ENCODE measurements around the gene POLA1.

The POLA1 gene

DNA sequence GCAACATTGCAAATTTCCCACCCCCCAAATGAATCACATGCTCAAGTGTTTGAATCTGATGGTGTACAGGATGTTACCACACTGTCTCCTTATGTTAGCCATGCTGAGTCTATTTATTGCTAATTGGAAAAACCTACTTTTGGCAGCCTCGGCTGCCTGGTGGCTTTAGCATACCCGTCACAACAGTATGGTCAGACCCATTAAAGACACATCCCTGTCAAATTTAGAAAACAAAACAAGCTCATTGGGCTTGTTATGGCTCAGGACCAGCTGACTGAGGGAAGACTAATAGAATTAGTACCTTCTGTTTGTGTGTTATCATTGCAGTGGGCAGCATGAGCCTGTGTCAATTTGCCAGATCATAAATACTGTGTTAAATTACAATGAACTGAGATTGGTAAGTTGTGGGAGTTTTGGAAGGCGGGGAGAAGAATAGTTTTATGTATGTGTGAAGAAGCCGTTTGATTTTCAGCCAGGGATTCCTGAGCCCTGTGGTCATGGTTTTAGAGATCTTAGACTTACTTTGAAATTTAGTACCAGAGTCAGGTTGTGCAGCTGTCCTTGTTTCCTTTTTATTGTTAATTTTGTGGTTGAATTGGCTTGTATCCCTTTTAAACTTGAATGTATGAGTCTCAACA is 66.8 kb downstream of the POLA1 start:
- no peak overlapping the region for H3K4me3 ChIP-seq (ENCODE audit: control insufficient read depth, low read depth, low read length)
- TF ChIP-seq, protein P1, sequence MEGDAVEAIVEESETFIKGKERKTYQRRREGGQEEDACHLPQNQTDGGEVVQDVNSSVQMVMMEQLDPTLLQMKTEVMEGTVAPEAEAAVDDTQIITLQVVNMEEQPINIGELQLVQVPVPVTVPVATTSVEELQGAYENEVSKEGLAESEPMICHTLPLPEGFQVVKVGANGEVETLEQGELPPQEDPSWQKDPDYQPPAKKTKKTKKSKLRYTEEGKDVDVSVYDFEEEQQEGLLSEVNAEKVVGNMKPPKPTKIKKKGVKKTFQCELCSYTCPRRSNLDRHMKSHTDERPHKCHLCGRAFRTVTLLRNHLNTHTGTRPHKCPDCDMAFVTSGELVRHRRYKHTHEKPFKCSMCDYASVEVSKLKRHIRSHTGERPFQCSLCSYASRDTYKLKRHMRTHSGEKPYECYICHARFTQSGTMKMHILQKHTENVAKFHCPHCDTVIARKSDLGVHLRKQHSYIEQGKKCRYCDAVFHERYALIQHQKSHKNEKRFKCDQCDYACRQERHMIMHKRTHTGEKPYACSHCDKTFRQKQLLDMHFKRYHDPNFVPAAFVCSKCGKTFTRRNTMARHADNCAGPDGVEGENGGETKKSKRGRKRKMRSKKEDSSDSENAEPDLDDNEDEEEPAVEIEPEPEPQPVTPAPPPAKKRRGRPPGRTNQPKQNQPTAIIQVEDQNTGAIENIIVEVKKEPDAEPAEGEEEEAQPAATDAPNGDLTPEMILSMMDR (IDR thresholded peaks at IDR 0.05; ENCODE audit: control insufficient read depth, insufficient read depth, low read depth, low read length, missing control alignments), result no peak
- peak; percentile 17 for DNase-seq (ENCODE audit: low read depth)

DNA sequence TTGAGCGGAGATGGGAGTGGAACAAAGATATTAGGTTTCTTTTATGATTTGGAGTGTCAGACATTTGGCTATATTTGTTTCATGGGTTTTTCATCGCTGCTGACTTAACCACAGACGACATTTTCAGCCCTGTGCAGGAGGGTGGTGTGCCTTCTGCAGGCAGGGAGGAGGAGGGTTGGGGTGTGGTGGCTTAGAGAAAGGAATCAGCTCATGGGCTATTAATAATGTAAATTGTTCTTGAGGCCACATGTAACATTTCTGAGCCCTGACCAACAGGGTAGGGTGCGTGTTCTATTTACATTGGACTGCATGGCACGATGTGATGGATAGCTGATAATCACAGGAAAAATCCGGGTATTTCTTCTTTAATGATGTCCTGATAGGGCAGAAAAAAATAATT is 67.6 kb downstream of the POLA1 start:
- DNase-seq (ENCODE audit: low read depth), result no peak
- TF ChIP-seq, protein P1 (IDR thresholded peaks at IDR 0.05; ENCODE audit: control insufficient read depth, insufficient read depth, low read depth, low read length, missing control alignments), result no peak
- H3K4me3 ChIP-seq (ENCODE audit: control insufficient read depth, low read depth, low read length), result no peak overlapping the region

DNA sequence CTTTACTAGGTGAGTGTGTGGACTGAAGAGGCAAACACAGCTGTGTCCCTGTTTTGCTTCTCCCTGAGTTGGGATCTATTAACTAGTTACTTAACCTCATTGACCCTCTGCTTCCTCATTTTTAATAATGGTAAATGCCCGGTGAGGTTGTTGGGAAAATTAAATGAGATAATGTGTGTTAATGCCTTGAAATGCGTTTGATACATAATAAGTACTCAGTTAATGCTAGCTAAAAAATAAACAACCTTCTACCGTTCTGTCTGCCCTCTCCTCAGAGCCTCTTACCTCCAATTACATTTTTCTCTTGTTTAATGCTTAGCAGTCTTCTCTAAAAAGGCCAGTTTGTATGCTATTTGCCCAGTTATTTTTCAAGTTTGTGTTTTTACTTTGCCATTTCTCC is 70.3 kb downstream of the POLA1 start:
- TF ChIP-seq, protein P1 (IDR thresholded peaks at IDR 0.05; ENCODE audit: control insufficient read depth, insufficient read depth, low read depth, low read length, missing control alignments), result no peak
- no peak for DNase-seq (ENCODE audit: low read depth)
- H3K4me3 ChIP-seq (ENCODE audit: control insufficient read depth, low read depth, low read length), result no peak overlapping the region

DNA sequence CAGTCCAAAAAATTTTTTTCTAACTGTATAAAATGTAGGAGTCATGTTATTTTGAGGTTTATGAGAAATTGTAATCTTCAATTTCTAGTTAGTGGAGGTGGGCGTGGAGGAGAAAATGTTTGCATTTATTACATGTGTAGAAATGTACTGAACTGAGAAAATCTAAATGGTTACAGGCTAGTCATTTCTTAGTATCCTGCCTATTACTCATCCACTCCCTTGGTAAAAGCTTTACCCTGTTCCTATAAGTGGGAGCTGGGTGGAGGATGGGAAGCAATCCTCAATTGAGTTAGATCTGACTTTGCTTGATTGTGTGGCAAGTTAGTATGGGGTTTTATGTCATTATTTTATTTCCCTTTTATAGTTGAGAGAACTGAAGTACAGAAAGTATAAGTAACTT is 73.8 kb downstream of the POLA1 start:
- DNase-seq (ENCODE audit: low read depth), result no peak
- H3K4me3 ChIP-seq (ENCODE audit: control insufficient read depth, low read depth, low read length), result no peak overlapping the region
- TF ChIP-seq, protein P1 (IDR thresholded peaks at IDR 0.05; ENCODE audit: control insufficient read depth, insufficient read depth, low read depth, low read length, missing control alignments), result no peak

DNA sequence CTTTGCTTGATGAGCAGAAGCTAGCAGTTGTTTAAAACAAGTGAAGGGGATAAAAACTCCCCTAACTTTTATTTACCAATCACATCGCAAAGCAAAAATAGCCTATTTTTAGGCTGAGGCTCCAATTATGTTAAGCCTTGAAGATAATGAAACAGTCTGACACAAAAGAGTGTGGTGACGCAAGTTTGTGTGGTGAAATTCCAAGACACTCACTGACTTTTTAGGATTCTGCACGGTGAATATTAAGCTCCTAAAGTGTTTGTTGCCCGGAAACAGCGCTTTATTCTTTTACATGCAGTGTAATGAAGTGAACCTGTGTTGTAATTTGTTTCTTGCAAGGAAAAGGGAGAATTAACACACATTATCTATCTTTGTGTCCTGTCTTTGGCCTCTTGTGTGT is 74.8 kb downstream of the POLA1 start:
- no peak for DNase-seq (ENCODE audit: low read depth)
- no peak overlapping the region for H3K4me3 ChIP-seq (ENCODE audit: control insufficient read depth, low read depth, low read length)
- TF ChIP-seq, protein P1 (IDR thresholded peaks at IDR 0.05; ENCODE audit: control insufficient read depth, insufficient read depth, low read depth, low read length, missing control alignments), result no peak

DNA sequence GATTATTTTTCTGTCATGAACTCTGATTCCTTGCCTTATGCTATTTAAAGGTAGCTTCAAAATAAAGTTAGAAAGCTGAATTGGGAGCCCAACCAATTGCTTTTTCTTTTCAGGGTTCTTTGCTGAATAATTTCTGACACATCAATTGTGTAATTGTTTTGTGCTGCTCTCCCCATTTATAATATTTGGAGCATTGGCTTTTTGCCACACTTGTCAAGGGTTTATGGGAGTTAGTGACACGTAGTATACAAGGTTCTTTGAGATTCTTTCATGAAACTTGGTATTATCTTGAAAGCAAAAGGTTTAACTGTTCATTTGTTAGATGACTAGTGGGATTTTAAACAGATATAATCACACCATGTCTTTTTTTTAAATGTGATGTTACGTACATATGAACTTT is 80.9 kb downstream of the POLA1 start:
- TF ChIP-seq, protein P1 (IDR thresholded peaks at IDR 0.05; ENCODE audit: control insufficient read depth, insufficient read depth, low read depth, low read length, missing control alignments), result no peak
- DNase-seq (ENCODE audit: low read depth), result no peak
- H3K4me3 ChIP-seq (ENCODE audit: control insufficient read depth, low read depth, low read length), result no peak overlapping the region
